ENCODE measurements around the gene RPS3. TPM values are rescaled to one million over a fixed set of nuclear protein-coding genes. Genes with fewer than 3 reads are reported as not detected.

Gene RPS3
- total and polyA plus RNA-seq, 9 of the 15 experiments (the other 6 are each of a cell fraction or from before 2014, with no cell fraction given) = 2,700 to 5,771 (median 3,679) TPM

- TF ChIP-seq RNF219 (CRISPR knock-in tag; IDR thresholded peaks at IDR 0.05) (no peak), PKNOX1 (IDR thresholded peaks at IDR 0.05) (0 out of 2 replicates have a peak, but pooled peaks have one; percentile 17), ARNT (IDR thresholded peaks at IDR 0.05) (no peak), SAP30 (IDR thresholded peaks at IDR 0.05; ENCODE audit: borderline replicate concordance, insufficient read depth, low read depth, low read length, poor library complexity, severe bottlenecking) (no peak), ZNF696 (CRISPR knock-in tag; conservative IDR thresholded peaks at IDR 0.05) (no peak), ZNF165 (CRISPR knock-in tag; IDR thresholded peaks at IDR 0.05; ENCODE audit: borderline replicate concordance) (no peak), ZNF311 (CRISPR knock-in tag; IDR thresholded peaks at IDR 0.05) (no peak), PPARD (CRISPR knock-in tag; IDR thresholded peaks at IDR 0.05) (no peak), ZNF280B (CRISPR knock-in tag; IDR thresholded peaks at IDR 0.05) (no peak), PRMT5 (CRISPR knock-in tag; IDR thresholded peaks at IDR 0.05) (no peak), SMARCB1 (IDR thresholded peaks at IDR 0.05; ENCODE audit: insufficient read length, low read depth) (no peak), CGGBP1 (CRISPR knock-in tag; IDR thresholded peaks at IDR 0.05) (no peak), EZH2 (IDR thresholded peaks at IDR 0.05; ENCODE audit: borderline replicate concordance, low read depth, low read length) (no peak), ZZZ3 (IDR thresholded peaks at IDR 0.05) (no peak), NFE2L1 (tag; IDR thresholded peaks at IDR 0.05; ENCODE audit: borderline replicate concordance, low read depth) (no peak), YBX1 (IDR thresholded peaks at IDR 0.05) (no peak), MAFK (IDR thresholded peaks at IDR 0.05; ENCODE audit: low read length) (no peak), MIER1 (IDR thresholded peaks at IDR 0.05; ENCODE audit: low read depth) (0 out of 2 replicates have a peak, but pooled peaks have one; percentile 14), KDM5B (IDR thresholded peaks at IDR 0.05; ENCODE audit: insufficient replicate concordance, low read depth, low read length) (no peak), SIN3A (IDR thresholded peaks at IDR 0.05; ENCODE audit: borderline replicate concordance in 2 of 2, control insufficient read depth in 1 of 2, low read depth in 2 of 2, low read length in 2 of 2) (peak in 1 of 2 experiments; percentile 6; a peak in 1 of 4 replicates), CBFA2T3 (IDR thresholded peaks at IDR 0.05) (peak; percentile 40), MCM3 (IDR thresholded peaks at IDR 0.05) (no peak; the same call in 1 of the 2 replicates)
These were observed 47.3 kb upstream of the RPS3 start (continued) for GRCh38 chr11:75351791-75352587.

Data from K562 (cell line).